Neuronal stem cell (in vitro differentiated cells): ENCODE data around the gene KCTD16.

Experiments
- DNase-seq: peaks from one replicate; pipeline ENCODE4 v3.0.0-alpha.2; 2013; ENCODE audit warnings: low spot score
- H2AFZ ChIP-seq: one replicate; pipeline ENCODE4 v1.6.1; 2013; ENCODE audit warnings: mild to moderate bottlenecking, low read length, inconsistent platforms
- H2AK5ac ChIP-seq: 2 replicates; pipeline ENCODE4 v1.6.1; 2013; ENCODE audit warnings: low read depth, mild to moderate bottlenecking, inconsistent platforms, low read length, moderate library complexity, mixed read lengths
- H2BK120ac ChIP-seq: 2 replicates; pipeline ENCODE4 v1.6.1; 2013; ENCODE audit warnings: low read depth, mild to moderate bottlenecking, inconsistent platforms, low read length, moderate library complexity, mixed read lengths
- H2BK12ac ChIP-seq: one replicate; pipeline ENCODE4 v1.6.1; 2013; ENCODE audit warnings: low read length, inconsistent platforms
- H2BK15ac ChIP-seq: 2 replicates; pipeline ENCODE4 v1.6.1; 2013; ENCODE audit warnings: mild to moderate bottlenecking, low read length, inconsistent platforms, mixed read lengths
- H2BK5ac ChIP-seq: one replicate; pipeline ENCODE4 v1.6.1; 2013; ENCODE audit warnings: inconsistent platforms, mild to moderate bottlenecking, low read length, moderate library complexity
- H3K14ac ChIP-seq: one replicate; pipeline ENCODE4 v1.6.1; 2013; ENCODE audit warnings: low read length, inconsistent platforms
- H3K18ac ChIP-seq: 2 replicates; pipeline ENCODE4 v1.6.1; 2013; ENCODE audit warnings: low read length, inconsistent platforms
- H3K23ac ChIP-seq: 2 replicates; pipeline ENCODE4 v1.6.1; 2013; ENCODE audit warnings: low read depth, mild to moderate bottlenecking, mixed read lengths, low read length, inconsistent platforms; ENCODE audit not compliant: poor library complexity
- H3K27ac ChIP-seq: replicated peaks from 3 replicates; pipeline ENCODE4 v1.5.1; 2013; ENCODE audit warnings: low read length, inconsistent platforms
- H3K27me3 ChIP-seq, 3 experiments: 2 replicates each; pipeline ENCODE4 v1.6.1; 2013; ENCODE audit warnings: low read length in 3 of 3, mild to moderate bottlenecking in 2 of 3, inconsistent platforms in 1 of 3, low read depth in 1 of 3, mixed read lengths in 1 of 3, moderate library complexity in 1 of 3; ENCODE audit not compliant: control insufficient read depth in 3 of 3, insufficient read depth in 3 of 3
- H3K36me3 ChIP-seq, 2 donors: replicated peaks in 1 of 2; 2 replicates each; pipeline ENCODE4 v1.6.1; 2013; ENCODE audit warnings: low read length in 2 of 2; ENCODE audit not compliant: control insufficient read depth in 2 of 2, insufficient read depth in 2 of 2
- H3K4ac ChIP-seq: 2 replicates; pipeline ENCODE4 v1.6.1; 2013; ENCODE audit warnings: inconsistent platforms, mild to moderate bottlenecking, low read length, moderate library complexity
- H3K4me1 ChIP-seq, 2 donors: 1 replicate in 1 of 2; 2 replicates in 1 of 2; pipeline ENCODE4 v1.6.1; 2013; ENCODE audit warnings: low read length in 2 of 2, low read depth in 1 of 2; ENCODE audit not compliant: control insufficient read depth in 2 of 2, insufficient read depth in 1 of 2
- H3K4me2 ChIP-seq: one replicate; pipeline ENCODE4 v1.6.1; 2013; ENCODE audit warnings: mild to moderate bottlenecking, low read length, inconsistent platforms; ENCODE audit not compliant: insufficient read depth, poor library complexity, severe bottlenecking
- H3K4me3 ChIP-seq, 2 donors: 2 replicates each; pipeline ENCODE4 v1.5.1; 2013; ENCODE audit warnings: low read length in 2 of 2, mild to moderate bottlenecking in 2 of 2, inconsistent platforms in 1 of 2, moderate library complexity in 1 of 2
- H3K79me1 ChIP-seq: one replicate; pipeline ENCODE4 v1.6.1; 2013; ENCODE audit warnings: low read depth, mild to moderate bottlenecking, inconsistent platforms, low read length, moderate library complexity
- H3K9ac ChIP-seq: one replicate; pipeline ENCODE4 v1.6.1; 2013; ENCODE audit warnings: mild to moderate bottlenecking, low read depth, low read length, inconsistent platforms; ENCODE audit not compliant: poor library complexity
- H3K9me3 ChIP-seq, 2 donors: replicated peaks in 1 of 2; 2 replicates each; pipeline versions ENCODE3 to v1.6.1; 2013; ENCODE audit warnings: low read length in 2 of 2, mild to moderate bottlenecking in 2 of 2, inconsistent platforms in 1 of 2, low read depth in 1 of 2, mixed read lengths in 1 of 2, moderate library complexity in 1 of 2; ENCODE audit not compliant: control insufficient read depth in 2 of 2, insufficient read depth in 1 of 2
- H4K8ac ChIP-seq: one replicate; pipeline ENCODE4 v1.6.1; 2013; ENCODE audit warnings: low read depth, mild to moderate bottlenecking, inconsistent platforms, low read length, moderate library complexity
- H4K91ac ChIP-seq: one replicate; pipeline ENCODE4 v1.6.1; 2013; ENCODE audit warnings: low read length, low read depth, mild to moderate bottlenecking, inconsistent platforms; ENCODE audit not compliant: poor library complexity
- WGBS, 2 donors: extraction: QIAGEN DNeasy Blood & Tissue Kit; methylation state at CpG; one replicate each; pipeline ENCODE4 v1.1.7; 2013; ENCODE audit warnings: missing lambda C conversion rate in 2 of 2, mixed read lengths in 1 of 2; ENCODE audit not compliant: insufficient read length in 2 of 2, insufficient replicate concordance in 1 of 2; ENCODE audit errors: extremely low coverage in 2 of 2; 5-methylcytosine and 5-hydroxymethylcytosine counted together

The KCTD16 gene

GRCh38 chr5:144284931-144285502 lies 114.3 kb downstream of the KCTD16 start:
- Histone ChIP-seq H2AK5ac (no peak overlapping the region), H2BK15ac (no peak overlapping the region), H4K8ac (no peak overlapping the region), H2AFZ (no peak overlapping the region), H3K9me3 (no peaks in the 10 kb centered on the region), H3K36me3 (no peaks in the 10 kb centered on the region), H3K18ac (no peak overlapping the region), H3K4me3 (no peak overlapping the region), H4K91ac (no peak overlapping the region), H3K23ac (no peak overlapping the region), H3K4me2 (no peak overlapping the region), H2BK12ac (no peak overlapping the region), H3K27ac (no peak overlapping the region), H3K14ac (no peak overlapping the region), H3K4ac (no peak overlapping the region), H2BK120ac (no peak overlapping the region), H2BK5ac (no peak overlapping the region), H3K9ac (no peak overlapping the region), H3K4me1 (no peaks in the 10 kb centered on the region), H3K27me3 (peaks cover 0 to 2% (median 0%) of the 10 kb centered on the region in 3 experiments), H3K79me1 (no peaks in the 10 kb centered on the region)
- no peak for DNase-seq
- no CpG with 5 or more reads among the region's 2 CpGs for WGBS, 2 donors

DNA sequence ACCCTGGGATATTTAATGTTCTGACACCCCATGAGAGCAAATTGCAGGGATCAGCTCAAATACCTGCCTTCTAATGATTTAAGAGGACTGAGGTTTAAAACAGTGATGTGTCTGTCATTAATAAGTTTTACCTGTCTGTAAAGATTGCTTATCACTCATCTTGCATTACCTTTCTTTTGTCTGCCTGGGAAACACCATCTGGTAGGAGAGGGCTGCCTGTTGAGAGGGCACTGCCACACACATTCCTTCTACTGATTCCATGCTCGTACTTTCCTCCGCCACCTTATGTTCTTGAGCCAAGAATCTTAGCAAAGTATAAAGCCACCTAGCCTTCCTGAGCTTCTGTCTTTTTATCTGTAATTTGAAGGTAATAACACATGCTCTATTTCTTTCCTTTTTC lies 118.6 kb downstream of the KCTD16 start:
- no peak overlapping the region for H3K4me2 ChIP-seq
- no peaks in the 10 kb centered on the region for H3K9me3 ChIP-seq
- DNase-seq: no peak
- H2BK120ac ChIP-seq: no peak overlapping the region
- H4K91ac ChIP-seq: no peak overlapping the region
- no peak overlapping the region for H3K14ac ChIP-seq
- H3K4me3 ChIP-seq: no peak overlapping the region
- H3K36me3 ChIP-seq: no peaks in the 10 kb centered on the region
- H3K4me1 ChIP-seq: peaks cover 4 to 5% of the 10 kb centered on the region in 2 donors
- H3K79me1 ChIP-seq: no peaks in the 10 kb centered on the region
- H3K27ac ChIP-seq: no peak overlapping the region
- no CpG with 5 or more reads among the region's 2 CpGs for WGBS, 2 donors
- H2BK15ac ChIP-seq: no peak overlapping the region
- no peak overlapping the region for H4K8ac ChIP-seq
- H3K9ac ChIP-seq: no peak overlapping the region
- no peak overlapping the region for H2AFZ ChIP-seq
- no peak overlapping the region for H3K23ac ChIP-seq
- no peak overlapping the region for H2BK5ac ChIP-seq
- no peak overlapping the region for H3K18ac ChIP-seq
- peaks cover 0 to 14% (median 0%) of the 10 kb centered on the region in 3 experiments for H3K27me3 ChIP-seq
- H2AK5ac ChIP-seq: no peak overlapping the region
- no peak overlapping the region for H2BK12ac ChIP-seq
- H3K4ac ChIP-seq: no peak overlapping the region

DNA sequence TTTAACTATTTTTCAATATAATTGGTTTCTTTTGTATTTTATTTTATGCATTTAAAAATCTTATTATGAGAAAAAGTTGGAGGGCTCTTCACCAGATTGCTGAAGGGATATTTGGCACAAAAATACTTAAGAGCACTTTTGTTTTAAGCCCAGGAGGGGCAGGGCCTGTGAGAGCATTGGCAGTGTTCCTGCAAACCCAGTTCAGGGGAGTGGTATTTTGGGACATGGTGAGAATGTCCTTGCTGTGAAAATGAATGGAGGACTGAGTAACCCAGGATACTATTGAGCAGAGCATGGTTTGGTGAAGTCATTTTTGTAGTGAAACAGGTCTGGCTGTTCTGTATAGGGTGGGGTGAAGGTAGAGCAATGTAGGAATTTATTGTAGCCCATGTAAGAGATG lies 121.4 kb downstream of the KCTD16 start:
- H3K79me1 ChIP-seq: no peaks in the 10 kb centered on the region
- H2BK120ac ChIP-seq: no peak overlapping the region
- no peak overlapping the region for H4K8ac ChIP-seq
- no peaks in the 10 kb centered on the region for H3K36me3 ChIP-seq
- no peak overlapping the region for H2AK5ac ChIP-seq
- no peak overlapping the region for H4K91ac ChIP-seq
- H3K27ac ChIP-seq: no peak overlapping the region
- no peak overlapping the region for H2BK12ac ChIP-seq
- H2BK5ac ChIP-seq: no peak overlapping the region
- H3K9ac ChIP-seq: no peak overlapping the region
- H3K23ac ChIP-seq: no peak overlapping the region
- H3K9me3 ChIP-seq: no peaks in the 10 kb centered on the region
- H3K4me2 ChIP-seq: no peak overlapping the region
- no peak overlapping the region for H2AFZ ChIP-seq
- H3K4me3 ChIP-seq: no peak overlapping the region
- peaks cover 0 to 40% (median 0%) of the 10 kb centered on the region in 3 experiments for H3K27me3 ChIP-seq
- no peak overlapping the region for H3K4ac ChIP-seq
- H3K4me1 ChIP-seq: peaks cover 4 to 5% of the 10 kb centered on the region in 2 donors
- H3K18ac ChIP-seq: no peak overlapping the region
- H3K14ac ChIP-seq: no peak overlapping the region
- no peak overlapping the region for H2BK15ac ChIP-seq
- DNase-seq: no peak

DNA sequence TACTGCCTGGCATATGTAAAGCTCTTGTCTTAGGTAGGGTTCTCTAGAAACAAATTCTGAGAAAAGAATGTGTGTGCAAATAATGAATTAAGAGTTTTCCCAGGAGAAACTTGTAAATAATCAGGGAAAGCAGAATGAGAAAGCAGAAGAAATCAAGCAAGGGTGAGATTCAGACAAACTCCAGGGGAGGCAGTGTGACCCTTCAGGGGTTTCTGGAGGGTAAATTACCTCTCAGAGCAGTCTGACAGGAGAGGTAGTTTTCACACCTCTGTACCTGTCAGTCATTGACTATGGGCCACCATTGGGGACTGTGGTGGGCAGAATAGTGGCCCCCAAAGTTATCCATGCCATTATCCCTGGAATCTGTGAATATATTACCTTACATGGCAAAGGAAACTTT lies 124.6 kb downstream of the KCTD16 start:
- H3K4me3 ChIP-seq: no peak overlapping the region
- H3K9ac ChIP-seq: no peak overlapping the region
- H4K91ac ChIP-seq: no peak overlapping the region
- no peak for DNase-seq
- H3K36me3 ChIP-seq: no peaks in the 10 kb centered on the region
- H2BK5ac ChIP-seq: no peak overlapping the region
- H2AFZ ChIP-seq: no peak overlapping the region
- H3K27ac ChIP-seq: no peak overlapping the region
- H3K4ac ChIP-seq: no peak overlapping the region
- no peak overlapping the region for H4K8ac ChIP-seq
- H3K4me1 ChIP-seq: peaks cover 4 to 5% of the 10 kb centered on the region in 2 donors
- H2BK120ac ChIP-seq: no peak overlapping the region
- H3K4me2 ChIP-seq: no peak overlapping the region
- peaks cover 0 to 45% (median 0%) of the 10 kb centered on the region in 3 experiments for H3K27me3 ChIP-seq
- H2BK12ac ChIP-seq: no peak overlapping the region
- no peak overlapping the region for H2BK15ac ChIP-seq
- H3K14ac ChIP-seq: no peak overlapping the region
- no peak overlapping the region for H2AK5ac ChIP-seq
- H3K23ac ChIP-seq: no peak overlapping the region
- no peaks in the 10 kb centered on the region for H3K79me1 ChIP-seq
- H3K9me3 ChIP-seq: no peaks in the 10 kb centered on the region
- no peak overlapping the region for H3K18ac ChIP-seq
